Neural cell (in vitro differentiated cells): ENCODE data around the gene SLC12A4. TPM values are rescaled to one million over a fixed set of nuclear protein-coding genes. Genes with fewer than 3 reads are reported as not detected.

Experiments used
- H2AFZ ChIP-seq: fragments of 200-600, 300-800 bp; sonication (generic), shearing (Covaris generic); 2 replicates; pipeline ENCODE4 v1.6.0; 2014; ENCODE audit warnings: low read depth, mild to moderate bottlenecking, antibody characterized with exemption, low read length, moderate library complexity
- H3F3A ChIP-seq: fragments of 200-600 bp; shearing (Covaris generic); 2 replicates; pipeline ENCODE4 v1.6.1; 2016; ENCODE audit warnings: mild to moderate bottlenecking, moderate library complexity, mixed read lengths, antibody characterized with exemption, low read length; ENCODE audit not compliant: insufficient read depth, poor library complexity, severe bottlenecking
- H3K27ac ChIP-seq: fragments of 200-600, 300-800 bp; sonication (generic), shearing (Covaris generic); 2 replicates; pipeline ENCODE4 v1.5.1; 2014; ENCODE audit warnings: mild to moderate bottlenecking, low read length, moderate library complexity
- H3K27me3 ChIP-seq: fragments of 300-800, 200-600 bp; sonication (generic), shearing (Covaris generic); 2 replicates; pipeline ENCODE4 v1.6.0; 2014; ENCODE audit warnings: mild to moderate bottlenecking, low read depth, low read length, moderate library complexity; ENCODE audit not compliant: insufficient read depth
- H3K36me3 ChIP-seq: fragments of 300-800, 200-600 bp; sonication (generic), shearing (Covaris generic); 2 replicates; pipeline ENCODE4 v1.5.1; 2014; ENCODE audit warnings: mild to moderate bottlenecking, antibody characterized with exemption, low read length, moderate library complexity; ENCODE audit not compliant: insufficient read depth
- H3K4me2 ChIP-seq: fragments of 300-800, 200-600 bp; sonication (generic), shearing (Covaris generic); 2 replicates; pipeline ENCODE4 v1.6.0; 2014; ENCODE audit warnings: mild to moderate bottlenecking, low read length
- H3K4me3 ChIP-seq: fragments of 300-800, 200-600 bp; sonication (generic), shearing (Covaris generic); 2 replicates; pipeline ENCODE4 v1.5.1; 2014; ENCODE audit warnings: mild to moderate bottlenecking, low read length, moderate library complexity
- H3K79me2 ChIP-seq: fragments of 200-600 bp; shearing (Covaris generic); replicated peaks from 2 replicates; pipeline ENCODE4 v1.6.0; 2014; ENCODE audit warnings: mild to moderate bottlenecking, low read length, moderate library complexity; ENCODE audit not compliant: insufficient read depth
- H3K9ac ChIP-seq: fragments of 300-800, 200-600 bp; sonication (generic), shearing (Covaris generic); 2 replicates; pipeline ENCODE4 v1.6.1; 2016; ENCODE audit warnings: mild to moderate bottlenecking, low read length, mixed read lengths
- H3K9me2 ChIP-seq: fragments of 200-600 bp; shearing (Covaris generic); 2 replicates; pipeline ENCODE4 v1.6.1; 2016; ENCODE audit warnings: mild to moderate bottlenecking, low read length, mixed read lengths; ENCODE audit not compliant: insufficient read depth
- H3K9me3 ChIP-seq: fragments of 200-600, 300-800 bp; sonication (generic), shearing (Covaris generic); 2 replicates; pipeline ENCODE4 v1.6.1; 2016; ENCODE audit warnings: mild to moderate bottlenecking, mixed run types, low read length, moderate library complexity, mixed read lengths
- H4K20me1 ChIP-seq: fragments of 200-600 bp; shearing (Covaris generic); 2 replicates; pipeline ENCODE4 v1.6.1; 2016; ENCODE audit warnings: mild to moderate bottlenecking, mixed run types; ENCODE audit not compliant: insufficient read depth
- CTCF ChIP-seq: fragments of 450-650 bp; IDR thresholded peaks from 2 replicates; pipeline ENCODE4 v1.5.1; 2014; ENCODE audit warnings: antibody characterized with exemption, mild to moderate bottlenecking, moderate library complexity; ENCODE audit not compliant: poor library complexity, severe bottlenecking
- EP300 ChIP-seq: fragments of 450-650 bp; conservative IDR thresholded peaks from 2 replicates; pipeline ENCODE4 v1.6.1; 2014; ENCODE audit warnings: antibody characterized with exemption, mild to moderate bottlenecking, moderate library complexity; ENCODE audit not compliant: poor library complexity, severe bottlenecking
- EZH2 ChIP-seq: fragments of 200-600, 300-800 bp; shearing (Covaris generic), sonication (generic); IDR thresholded peaks from 2 replicates; pipeline ENCODE4 v1.6.1; 2014; ENCODE audit warnings: antibody characterized with exemption, low read length, borderline replicate concordance, mild to moderate bottlenecking; ENCODE audit not compliant: insufficient read depth, poor library complexity, severe bottlenecking
- MXI1 ChIP-seq: fragments of 450-650 bp; conservative IDR thresholded peaks from 2 replicates; pipeline ENCODE4 v1.6.1; 2014; ENCODE audit warnings: antibody characterized with exemption, mild to moderate bottlenecking; ENCODE audit not compliant: poor library complexity, severe bottlenecking
- POLR2AphosphoS5 ChIP-seq: IDR thresholded peaks from 2 replicates; pipeline ENCODE4 v1.6.1; 2012
- RAD21 ChIP-seq: fragments of 450-650 bp; conservative IDR thresholded peaks from 2 replicates; pipeline ENCODE4 v1.6.1; 2014; ENCODE audit warnings: antibody characterized with exemption, mild to moderate bottlenecking, moderate library complexity
- REST ChIP-seq: IDR thresholded peaks from 2 replicates; pipeline ENCODE4 v1.6.1; 2012; ENCODE audit warnings: borderline replicate concordance
- SMC3 ChIP-seq: fragments of 450-650 bp; conservative IDR thresholded peaks from 2 replicates; pipeline ENCODE4 v1.6.1; 2014; ENCODE audit warnings: antibody characterized with exemption, mild to moderate bottlenecking, moderate library complexity; ENCODE audit not compliant: poor library complexity
- TAF1 ChIP-seq: IDR thresholded peaks from 2 replicates; pipeline ENCODE4 v1.6.1; 2012; ENCODE audit warnings: low read depth
- polyA plus RNA-seq: library from polyadenylated mRNA; depleted of rRNA; stranded (reverse); fragments of >200 nt; gene quantifications from 2 replicates; pipeline ENCODE4 v1.2.3, GENCODE V29; 2014

The SLC12A4 gene
- polyA plus RNA-seq, 1 donor from 2014 or later = 0.11 TPM

- Histone ChIP-seq H3K9me3 (no peaks in the 10 kb centered on the region), H2AFZ (no peak overlapping the region), H3F3A (no peaks in the 10 kb centered on the region), H3K4me3 (no peak overlapping the region), H3K4me2 (no peak overlapping the region), H3K9ac (no peak overlapping the region), H4K20me1 (no peaks in the 10 kb centered on the region), H3K27me3 (peaks cover 29% of the 10 kb centered on the region), H3K79me2 (no peaks in the 10 kb centered on the region), H3K27ac (no peak overlapping the region), H3K36me3 (no peaks in the 10 kb centered on the region), H3K9me2 (no peaks in the 10 kb centered on the region)
- TF ChIP-seq EP300 (no peak), CTCF (no peak), EZH2 (no peak), MXI1 (no peak), RAD21 (no peak), REST (no peak), POLR2AphosphoS5 (no peak), TAF1 (no peak)
Observed at GRCh38 chr16:67967958-67968399, 458 bp downstream of the SLC12A4 start.

DNA sequence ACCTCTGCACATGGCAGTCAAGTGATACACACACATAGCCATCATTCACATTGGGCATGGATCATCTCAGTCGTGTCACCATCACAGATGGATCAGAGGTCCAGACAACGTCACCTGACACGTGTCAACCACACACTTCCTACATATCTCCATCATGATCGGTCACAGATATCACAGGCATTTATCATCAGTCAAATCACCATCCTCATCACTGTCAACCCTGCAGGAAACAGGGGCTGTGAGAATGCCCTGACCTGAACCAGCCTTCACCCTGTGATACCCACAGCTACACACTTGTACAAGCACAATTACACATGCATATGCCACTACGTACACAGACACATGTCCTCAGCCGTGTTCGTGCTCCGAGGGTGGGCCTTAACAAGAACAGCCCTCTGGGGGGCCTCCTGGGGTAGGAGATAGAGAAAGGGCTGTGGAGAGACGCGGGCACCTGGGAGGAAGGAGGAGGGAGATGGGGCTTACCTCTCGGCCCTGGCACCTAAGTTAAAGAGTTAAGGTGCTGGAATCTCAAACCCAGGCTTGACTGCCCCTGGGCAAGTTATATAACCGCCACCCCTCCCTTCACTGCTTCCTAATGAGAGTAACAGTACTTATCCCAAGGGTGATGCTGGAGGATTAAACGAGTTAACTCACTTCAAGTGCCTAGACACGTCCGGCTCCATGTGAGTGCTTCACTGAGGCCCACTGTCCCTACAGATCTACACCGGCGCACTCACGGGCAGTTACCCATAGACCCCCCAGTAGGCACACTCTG lies 1.1 kb downstream of the SLC12A4 start:
- H3K27me3 ChIP-seq = peaks cover 29% of the 10 kb centered on the region
- H3K9ac ChIP-seq = no peak overlapping the region
- H2AFZ ChIP-seq = no peak overlapping the region
- no peaks in the 10 kb centered on the region for H3K79me2 ChIP-seq
- H3K9me2 ChIP-seq = no peaks in the 10 kb centered on the region
- no peak overlapping the region for H3K27ac ChIP-seq
- no peaks in the 10 kb centered on the region for H3F3A ChIP-seq
- TF ChIP-seq MXI1 (no peak), CTCF (no peak), TAF1 (no peak), POLR2AphosphoS5 (no peak), EZH2 (no peak), EP300 (no peak), REST (no peak), SMC3 (no peak), RAD21 (no peak)
- H3K36me3 ChIP-seq = no peaks in the 10 kb centered on the region
- no peaks in the 10 kb centered on the region for H3K9me3 ChIP-seq
- no peak overlapping the region for H3K4me3 ChIP-seq
- no peaks in the 10 kb centered on the region for H4K20me1 ChIP-seq
- no peak overlapping the region for H3K4me2 ChIP-seq
